Activated T-cell treated with anti-CD3 and anti-CD28 coated beads for 1 hour (primary cell): ENCODE data around the gene ZNF831.

Experiments
- DNase-seq: peaks from one replicate; pipeline ENCODE4 v3.0.0-alpha.2; 2020; ENCODE audit warnings: low read depth

The ZNF831 gene

GRCh38 chr20:59247731-59248684, 84.4 kb downstream of the ZNF831 start:
- no peak for DNase-seq

GRCh38 chr20:59250293-59250692, 86.7 kb downstream of the ZNF831 start:
- DNase-seq = no peak

GRCh38 chr20:59253325-59253724, 89.7 kb downstream of the ZNF831 start:
- DNase-seq = no peak

GRCh38 chr20:59253779-59254319, 90.2 kb downstream of the ZNF831 start:
- DNase-seq = no peak

GRCh38 chr20:59255256-59255655, 91.6 kb downstream of the ZNF831 start:
- no peak for DNase-seq

- DNase-seq = no peak
Observed at GRCh38 chr20:59258221-59258621, 94.6 kb downstream of the ZNF831 start.

GRCh38 chr20:59259946-59260345, 96.3 kb downstream of the ZNF831 start:
- no peak for DNase-seq

GRCh38 chr20:59265298-59265697, 101.7 kb downstream of the ZNF831 start:
- DNase-seq = no peak

GRCh38 chr20:59268870-59269269, 105.2 kb downstream of the ZNF831 start:
- no peak for DNase-seq

- DNase-seq = no peak
Observed at GRCh38 chr20:59269411-59270025, 105.9 kb downstream of the ZNF831 start.

GRCh38 chr20:59270380-59270779, 106.8 kb downstream of the ZNF831 start:
- no peak for DNase-seq

GRCh38 chr20:59273739-59274357, 110.2 kb downstream of the ZNF831 start:
- no peak for DNase-seq

- DNase-seq = no peak
Observed at GRCh38 chr20:59276938-59277337, 113.3 kb downstream of the ZNF831 start.

GRCh38 chr20:59284470-59284869, 120.8 kb downstream of the ZNF831 start:
- no peak for DNase-seq

GRCh38 chr20:59289994-59290393, 126.4 kb downstream of the ZNF831 start:
- no peak for DNase-seq

- DNase-seq = no peak
Observed at GRCh38 chr20:59291740-59292383, 128.2 kb downstream of the ZNF831 start.

- DNase-seq = no peak
Observed at GRCh38 chr20:59295531-59295930, 131.9 kb downstream of the ZNF831 start.

GRCh38 chr20:59297686-59298085, 134.1 kb downstream of the ZNF831 start:
- no peak for DNase-seq

GRCh38 chr20:59299945-59300332, 136.3 kb downstream of the ZNF831 start:
- DNase-seq = no peak

- DNase-seq = no peak
Observed at GRCh38 chr20:59300333-59301081, 136.9 kb downstream of the ZNF831 start, which contains the start of gene EDN3. EDN3 (plus strand) TSS chr20:59300611; CDS start chr20:59300813, 202 bp downstream.

- no peak for DNase-seq
Observed at GRCh38 chr20:59301343-59302007, 137.9 kb downstream of the ZNF831 start.
